KOPT-K1 (cell line): ENCODE measurements around the gene SHOC2.

Source experiments
- H3K27ac ChIP-seq: fragments of 200-600 bp; sonication (generic); 2 replicates; pipeline ENCODE4 v1.5.1; 2016; ENCODE audit warnings: antibody characterized with exemption, mild to moderate bottlenecking, low read depth, low read length; ENCODE audit not compliant: poor library complexity, severe bottlenecking
- H3K36me3 ChIP-seq: fragments of 200-600 bp; sonication (generic); 2 replicates; pipeline ENCODE4 v1.5.1; 2017; ENCODE audit warnings: antibody characterized with exemption, mild to moderate bottlenecking, low read length, moderate library complexity; ENCODE audit not compliant: insufficient read depth
- H3K9me3 ChIP-seq: fragments of 200-600 bp; sonication (generic); 2 replicates; pipeline ENCODE4 v1.5.1; 2017; ENCODE audit warnings: antibody characterized with exemption, low read length, mild to moderate bottlenecking; ENCODE audit not compliant: insufficient read depth, poor library complexity, severe bottlenecking

Gene SHOC2

GRCh38 chr10:110919349-110919931 is at the start of gene SHOC2:
Gene SHOC2 (plus strand): TSS chr10:110919604. CDS start chr10:110964359, 44,755 bp downstream.
- H3K9me3 ChIP-seq, result no peaks in the 10 kb centered on the region
- peak within 1 kb of the TSS; percentile 91 for H3K27ac ChIP-seq
- no peaks in the 10 kb centered on the region for H3K36me3 ChIP-seq

GRCh38 chr10:110870823-110871297 is 48.5 kb upstream of the SHOC2 start:
- Histone ChIP-seq H3K36me3 (no peaks in the 10 kb centered on the region), H3K27ac (peak overlapping the region; percentile 89), H3K9me3 (no peaks in the 10 kb centered on the region)

- Histone ChIP-seq H3K36me3 (no peaks in the 10 kb centered on the region), H3K9me3 (no peaks in the 10 kb centered on the region), H3K27ac (peak within 1 kb of the TSS; percentile 89)
Observed at GRCh38 chr10:110871298-110872084, 47.9 kb upstream of the SHOC2 start, which contains the start of gene PDCD4. Gene PDCD4 (plus strand): TSS chr10:110871928. CDS start chr10:110876028, 4,100 bp downstream.

- peak overlapping the region; percentile 89 for H3K27ac ChIP-seq
- no peaks in the 10 kb centered on the region for H3K36me3 ChIP-seq
- H3K9me3 ChIP-seq, result no peaks in the 10 kb centered on the region
Observed at GRCh38 chr10:110872145-110872983, 47.0 kb upstream of the SHOC2 start.

- no peaks in the 10 kb centered on the region for H3K9me3 ChIP-seq
- H3K27ac ChIP-seq, result peak overlapping the region; percentile 89
- no peaks in the 10 kb centered on the region for H3K36me3 ChIP-seq
Observed at GRCh38 chr10:110872984-110873923, 46.1 kb upstream of the SHOC2 start.

- no peaks in the 10 kb centered on the region for H3K9me3 ChIP-seq
- no peak overlapping the region for H3K27ac ChIP-seq
- H3K36me3 ChIP-seq, result no peaks in the 10 kb centered on the region
Observed at GRCh38 chr10:110873951-110874350, 45.5 kb upstream of the SHOC2 start.

GRCh38 chr10:110876000-110876399 is 43.4 kb upstream of the SHOC2 start:
- Histone ChIP-seq H3K9me3 (no peaks in the 10 kb centered on the region), H3K27ac (no peak overlapping the region), H3K36me3 (0 out of 2 replicates have a peak, but pooled peaks cover under 1% of the 10 kb centered on the region)

- no peaks in the 10 kb centered on the region for H3K9me3 ChIP-seq
- H3K27ac ChIP-seq, result no peak overlapping the region
- peaks cover 8% of the 10 kb centered on the region; the same call in 1 of the 2 replicates for H3K36me3 ChIP-seq
Observed at GRCh38 chr10:110876788-110877187, 42.6 kb upstream of the SHOC2 start.

- Histone ChIP-seq H3K9me3 (no peaks in the 10 kb centered on the region), H3K27ac (no peak overlapping the region), H3K36me3 (peaks cover 18% of the 10 kb centered on the region)
Observed at GRCh38 chr10:110880012-110880411, 39.4 kb upstream of the SHOC2 start.

- Histone ChIP-seq H3K9me3 (no peaks in the 10 kb centered on the region), H3K36me3 (peaks cover 21% of the 10 kb centered on the region), H3K27ac (no peak overlapping the region)
Observed at GRCh38 chr10:110881247-110881646, 38.2 kb upstream of the SHOC2 start.

- Histone ChIP-seq H3K27ac (no peak overlapping the region), H3K36me3 (peaks cover 21% of the 10 kb centered on the region)
Observed at GRCh38 chr10:110881905-110882304, 37.5 kb upstream of the SHOC2 start.

GRCh38 chr10:110883924-110884323 is 35.5 kb upstream of the SHOC2 start:
- Histone ChIP-seq H3K27ac (peak overlapping the region; percentile 26), H3K9me3 (no peaks in the 10 kb centered on the region), H3K36me3 (peaks cover 30% of the 10 kb centered on the region)

More at GRCh38 chr10:110881905-110882304, 37.5 kb upstream of the SHOC2 start:
- H3K9me3 ChIP-seq, result no peaks in the 10 kb centered on the region

- peaks cover 41% of the 10 kb centered on the region for H3K36me3 ChIP-seq
Observed at GRCh38 chr10:110885932-110886674, 33.3 kb upstream of the SHOC2 start.

More at GRCh38 chr10:110885932-110886674, 33.3 kb upstream of the SHOC2 start:
- Histone ChIP-seq H3K9me3 (no peaks in the 10 kb centered on the region), H3K27ac (no peak overlapping the region)
